GM19452 (cell line): ENCODE data around the gene PSORS1C1.
A peak's percentile ranks its signal among the peaks of the same experiment; 100 is the strongest.
"Not testable (repeated sequence)": the region's sequence is repeated elsewhere in the genome, so short reads cannot be mapped to it uniquely, and the experiment has no call there.

Source experiments
- ATAC-seq: cut with Tn5 transposase; IDR thresholded peaks from one replicate; pipeline ENCODE4 v1.9.1; 2021; ENCODE audit not compliant: unreplicated experiment

The PSORS1C1 gene

GRCh38 chr6:31157513-31158139 is 43.0 kb downstream of the PSORS1C1 start, which contains the start of gene CCHCR1:
Gene CCHCR1, minus strand, starts transcription at chr6:31157802. Its CDS starts 202 bp downstream, at chr6:31157600.
- no peak for ATAC-seq

- ATAC-seq, result peak; percentile 81
These were observed 43.7 kb downstream of the PSORS1C1 start, which contains the start of gene TCF19 for GRCh38 chr6:31158140-31158862. Gene TCF19, plus strand, starts transcription at chr6:31158589. Its CDS starts 881 bp downstream, at chr6:31159470.

- ATAC-seq, result no peak
These were observed 44.6 kb downstream of the PSORS1C1 start for GRCh38 chr6:31158863-31159855.

- ATAC-seq, result no peak
These were observed 46.9 kb downstream of the PSORS1C1 start for GRCh38 chr6:31161216-31162126.

GRCh38 chr6:31162463-31163165 is 48.0 kb downstream of the PSORS1C1 start:
- ATAC-seq, result no peak

- ATAC-seq, result no peak
These were observed 49.3 kb downstream of the PSORS1C1 start for GRCh38 chr6:31163922-31164321.

GRCh38 chr6:31164475-31165063 is 50.0 kb downstream of the PSORS1C1 start:
- ATAC-seq, result not testable (repeated sequence)

- peak; percentile 80 for ATAC-seq
These were observed 50.6 kb downstream of the PSORS1C1 start for GRCh38 chr6:31165064-31165832.

GRCh38 chr6:31165986-31166385 is 51.4 kb downstream of the PSORS1C1 start:
- no peak for ATAC-seq

GRCh38 chr6:31168606-31169005 is 54.0 kb downstream of the PSORS1C1 start:
- ATAC-seq, result no peak

- no peak for ATAC-seq
These were observed 54.7 kb downstream of the PSORS1C1 start for GRCh38 chr6:31169123-31169857.

- not testable (repeated sequence) for ATAC-seq
These were observed 55.4 kb downstream of the PSORS1C1 start for GRCh38 chr6:31169858-31170599.

- no peak for ATAC-seq
These were observed 55.9 kb downstream of the PSORS1C1 start, which contains the start of gene POU5F1 for GRCh38 chr6:31170600-31170881. Gene POU5F1, minus strand, starts transcription at chr6:31170682. Its CDS starts 62 bp downstream, at chr6:31170620.

- ATAC-seq, result no peak
These were observed 56.5 kb downstream of the PSORS1C1 start for GRCh38 chr6:31170987-31171671.

GRCh38 chr6:31171931-31172905 is 57.6 kb downstream of the PSORS1C1 start:
- ATAC-seq, result no peak
